H1 (cell line): ENCODE measurements around the gene IFITM2. TPM values are rescaled to one million over a fixed set of nuclear protein-coding genes. Genes with fewer than 3 reads are reported as not detected.

Experiments
- CTCF ChIA-PET: fragments of 300-600 bp; sonication (Branson Sonifier 250); formaldehyde crosslinking; loops from one replicate; lab custom pipeline; 2021; ENCODE audit not compliant: partially characterized antibody; lab: Charles Lee
- POLR2A ChIA-PET: fragments of 300-600 bp; sonication (Branson Sonifier 250); formaldehyde crosslinking; loops from one replicate; lab custom pipeline; 2021; ENCODE audit warnings: inconsistent platforms; ENCODE audit not compliant: partially characterized antibody; lab: Charles Lee
- DNase-seq, 2 experiments: peaks; one replicate each; pipeline versions ENCODE4 v3.0.0 to v3.0.0-alpha.2; 2010 to 2022; ENCODE audit warnings: low spot score in 2 of 2, low read depth in 1 of 2, mixed read lengths in 1 of 2
- FAIRE-seq: peaks from 2 replicates; lab custom pipeline; 2011; peaks lifted over from hg19 to GRCh38; lab: Jason Lieb, UNC
- H2AFZ ChIP-seq: 2 replicates; pipeline ENCODE4 v1.8.1; 2012; ENCODE audit warnings: low read length, inconsistent platforms
- H2AK5ac ChIP-seq: 2 replicates; pipeline ENCODE4 v1.6.1; 2013; ENCODE audit warnings: low read depth, low read length
- H2BK120ac ChIP-seq: replicated peaks from 2 replicates; pipeline ENCODE3; 2013; ENCODE audit warnings: low read depth, low read length, inconsistent platforms
- H2BK12ac ChIP-seq: 2 replicates; pipeline ENCODE4 v1.6.1; 2013; ENCODE audit warnings: low read depth, low read length
- H2BK15ac ChIP-seq: 2 replicates; pipeline ENCODE4 v1.6.1; 2013; ENCODE audit warnings: low read length
- H2BK20ac ChIP-seq: 2 replicates; pipeline ENCODE4 v1.6.1; 2013; ENCODE audit warnings: low read length
- H2BK5ac ChIP-seq: 2 replicates; pipeline ENCODE4 v1.6.1; 2013; ENCODE audit warnings: low read depth, low read length
- H3K14ac ChIP-seq: 2 replicates; pipeline ENCODE4 v1.6.1; 2013; ENCODE audit warnings: inconsistent platforms; ENCODE audit not compliant: insufficient read length
- H3K18ac ChIP-seq: 2 replicates; pipeline ENCODE4 v1.6.1; 2013; ENCODE audit warnings: low read length; ENCODE audit errors: extremely low read depth
- H3K23ac ChIP-seq: 2 replicates; pipeline ENCODE4 v1.6.1; 2013; ENCODE audit warnings: inconsistent platforms; ENCODE audit not compliant: insufficient read length
- H3K23me2 ChIP-seq: 2 replicates; pipeline ENCODE4 v1.6.1; 2013; ENCODE audit warnings: low read depth, low read length
- H3K27ac ChIP-seq: 2 replicates; pipeline ENCODE4 v1.6.1; 2011; ENCODE audit warnings: low read depth, low read length, inconsistent platforms
- H3K27me3 ChIP-seq, 4 experiments: replicated peaks in 1 of 4; 1 replicate in 1 of 4; 2 replicates in 3 of 4; pipeline versions ENCODE4 v1.6.1 to v1.8.1; 2011 to 2013; ENCODE audit warnings: low read length in 3 of 4, mild to moderate bottlenecking in 3 of 4, inconsistent platforms in 2 of 4, mixed read lengths in 2 of 4, moderate library complexity in 1 of 4; ENCODE audit not compliant: control insufficient read depth in 3 of 4, insufficient read depth in 3 of 4; ENCODE audit errors: extremely low read depth in 1 of 4
- H3K36me3 ChIP-seq, 4 experiments: 2 replicates each; pipeline versions ENCODE4 v1.6.1 to v1.8.1; 2011 to 2013; ENCODE audit warnings: mild to moderate bottlenecking in 4 of 4, low read length in 3 of 4, moderate library complexity in 2 of 4, control low read depth in 1 of 4, inconsistent platforms in 1 of 4; ENCODE audit not compliant: insufficient read depth in 4 of 4, control insufficient read depth in 2 of 4
- H3K4ac ChIP-seq: replicated peaks from 2 replicates; pipeline ENCODE3; 2013; ENCODE audit warnings: low read length, low read depth, mixed read lengths, inconsistent platforms; ENCODE audit not compliant: insufficient read length
- H3K4me1 ChIP-seq, 4 experiments: replicated peaks in 1 of 4; 1 replicate in 1 of 4; 2 replicates in 3 of 4; pipeline versions ENCODE4 v1.6.1 to v1.8.1; 2011 to 2013; ENCODE audit warnings: low read length in 3 of 4, inconsistent platforms in 2 of 4, mixed read lengths in 1 of 4; ENCODE audit not compliant: insufficient read depth in 4 of 4, control insufficient read depth in 3 of 4
- H3K4me2 ChIP-seq, 2 experiments: 2 replicates each; pipeline versions ENCODE4 v1.6.1 to v1.8.1; 2011 to 2013; ENCODE audit warnings: low read depth in 2 of 2, low read length in 2 of 2, control low read depth in 1 of 2, inconsistent platforms in 1 of 2, mild to moderate bottlenecking in 1 of 2; ENCODE audit not compliant: insufficient read depth in 1 of 2
- H3K4me3 ChIP-seq, 4 experiments: fragments of 200-600, 300-600 bp in 1 of 4; sonication (generic), shearing (Covaris generic), sonication (Bioruptor Twin) in 1 of 4; 2 replicates each; pipeline versions ENCODE4 v1.5.1 to v1.8.1; 2011 to 2016; ENCODE audit warnings: low read length in 4 of 4, low read depth in 3 of 4, control low read depth in 2 of 4, inconsistent platforms in 2 of 4, mild to moderate bottlenecking in 2 of 4, mixed read lengths in 1 of 4, moderate library complexity in 1 of 4; ENCODE audit not compliant: insufficient read depth in 2 of 4; ENCODE audit errors: extremely low read depth in 1 of 4
- H3K56ac ChIP-seq: replicated peaks from 2 replicates; pipeline ENCODE3; 2013; ENCODE audit warnings: low read depth, mild to moderate bottlenecking, mixed read lengths, low read length, inconsistent platforms; ENCODE audit not compliant: insufficient read length
- H3K79me1 ChIP-seq: 2 replicates; pipeline ENCODE4 v1.6.1; 2013; ENCODE audit warnings: low read depth, low read length, control low read depth
- H3K79me2 ChIP-seq, 2 experiments: 2 replicates each; pipeline versions ENCODE4 v1.6.1 to v1.8.1; 2012 to 2013; ENCODE audit warnings: low read length in 2 of 2, mild to moderate bottlenecking in 2 of 2, inconsistent platforms in 1 of 2; ENCODE audit not compliant: insufficient read depth in 2 of 2, control insufficient read depth in 1 of 2
- H3K9ac ChIP-seq, 4 experiments: replicated peaks in 1 of 4; 1 replicate in 1 of 4; 2 replicates in 3 of 4; pipeline versions ENCODE4 v1.6.1 to v1.8.1; 2011 to 2013; ENCODE audit warnings: low read depth in 3 of 4, low read length in 3 of 4, control low read depth in 2 of 4, mild to moderate bottlenecking in 2 of 4, moderate library complexity in 2 of 4, inconsistent platforms in 1 of 4; ENCODE audit errors: extremely low read depth in 1 of 4
- H3K9me3 ChIP-seq, 2 experiments: 2 replicates each; pipeline versions ENCODE4 v1.6.1 to v1.8.1; 2012 to 2013; ENCODE audit warnings: mild to moderate bottlenecking in 2 of 2, moderate library complexity in 2 of 2, control low read depth in 1 of 2, inconsistent platforms in 1 of 2, low read depth in 1 of 2, low read length in 1 of 2, mixed read lengths in 1 of 2; ENCODE audit not compliant: insufficient read depth in 2 of 2
- H4K20me1 ChIP-seq, 2 experiments: replicated peaks in 1 of 2; 2 replicates each; pipeline versions ENCODE3 to v1.8.1; 2011 to 2013; ENCODE audit warnings: inconsistent platforms in 2 of 2, low read length in 2 of 2, mild to moderate bottlenecking in 1 of 2; ENCODE audit not compliant: insufficient read depth in 2 of 2, control insufficient read depth in 1 of 2
- H4K5ac ChIP-seq: 2 replicates; pipeline ENCODE4 v1.6.1; 2013; ENCODE audit warnings: low read length, low read depth, mixed read lengths, inconsistent platforms; ENCODE audit not compliant: insufficient read length
- H4K8ac ChIP-seq: 2 replicates; pipeline ENCODE4 v1.8.0; 2013; ENCODE audit warnings: mild to moderate bottlenecking, moderate library complexity, low read length, inconsistent platforms; ENCODE audit not compliant: insufficient read depth; ENCODE audit errors: extremely low read depth
- H4K91ac ChIP-seq: replicated peaks from 2 replicates; pipeline ENCODE3; 2013; ENCODE audit warnings: low read length, mixed read lengths, inconsistent platforms; ENCODE audit not compliant: insufficient read length
- GTF2F1 ChIP-seq: IDR thresholded peaks from 2 replicates; pipeline ENCODE4 v1.6.1; 2012; ENCODE audit warnings: low read depth, low read length, improper control_type of control experiment, borderline replicate concordance
- NRF1 ChIP-seq: IDR thresholded peaks from 2 replicates; pipeline ENCODE4 v1.6.1; 2011; ENCODE audit warnings: mild to moderate bottlenecking, low read depth, low read length, improper control_type of control experiment
- WGBS, 2 experiments: shearing (Covaris generic) in 1 of 2; methylation state at CpG; one replicate each; pipeline versions ENCODE4 v1.1.6 to v1.1.7; 2013 to 2015; ENCODE audit warnings: low lambda C conversion rate in 2 of 2, mixed read lengths in 2 of 2, inconsistent platforms in 1 of 2, low coverage in 1 of 2, missing lambda C conversion rate in 1 of 2; ENCODE audit not compliant: insufficient replicate concordance in 2 of 2, insufficient coverage in 1 of 2, insufficient read length in 1 of 2; ENCODE audit errors: extremely low coverage in 1 of 2, missing lambda C conversion rate in 1 of 2; 5-methylcytosine and 5-hydroxymethylcytosine counted together
- polyA plus RNA-seq, 7 experiments: library from polyadenylated mRNA; depleted of rRNA in 3 of 7; stranded (reverse) in 5 of 7; unstranded in 2 of 7; fragments of >200 nt in 5 of 7; fragments of 200-250 nt in 2 of 7; gene quantifications; 1 replicate in 5 of 7; 2 replicates in 1 of 7; 4 replicates in 1 of 7; pipeline versions ENCODE4 v1.2.1 to v1.2.3, GENCODE V29; 2011 to 2013; ENCODE audit warnings: missing spikeins in 2 of 7, mixed read lengths in 2 of 7
- total RNA-seq: library from RNA; stranded (reverse); fragmentation: NEBNext Ultra II Directional; extraction: Animal tissue kit (Norgen Biotek cat#: 25700); gene quantifications from 2 replicates; pipeline ENCODE4 v1.2.1, GENCODE V29; 2021
- TF ChIP-seq, protein P1 (sequence below): IDR thresholded peaks from 2 replicates; pipeline ENCODE4 v1.6.1; 2011; ENCODE audit warnings: low read length, improper control_type of control experiment

The IFITM2 gene
- total and polyA plus RNA-seq, 2 of the 8 experiments (the other 6 are each of a cell fraction or from before 2014, with no cell fraction given): 399 to 764 TPM

DNA sequence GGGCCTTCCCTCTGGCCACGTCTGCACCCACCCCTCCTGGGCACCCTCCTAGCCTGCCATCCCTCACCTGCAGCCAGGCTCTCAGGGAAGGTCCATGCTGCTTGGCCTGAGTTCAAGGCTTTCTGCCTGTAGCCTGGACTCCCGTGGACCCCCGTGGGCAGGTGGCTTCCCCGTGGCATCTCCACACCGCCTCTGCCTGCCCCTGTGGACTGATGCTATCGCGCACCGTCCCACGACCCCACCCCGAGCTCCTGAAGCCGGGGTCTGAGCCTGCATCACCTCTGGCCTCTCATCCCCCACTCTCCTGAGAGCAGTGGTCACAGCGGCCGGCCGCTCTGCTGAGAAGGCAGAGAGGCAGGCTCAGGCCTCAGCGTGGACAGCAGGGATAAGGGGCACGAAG, 12.8 kb upstream of the IFITM2 start:
- H3K79me2 ChIP-seq: no peaks in the 10 kb centered on the region
- H3K79me1 ChIP-seq: 0 out of 2 replicates have a peak, but pooled peaks cover 2% of the 10 kb centered on the region
- FAIRE-seq: no peak
- H3K4ac ChIP-seq: no peak overlapping the region
- H4K8ac ChIP-seq: no peak overlapping the region
- peaks cover 0 to 34% (median 21%) of the 10 kb centered on the region in 4 experiments; a peak in 6 of 7 replicates for H3K4me1 ChIP-seq
- H3K56ac ChIP-seq: no peak overlapping the region
- H3K23ac ChIP-seq: no peak overlapping the region
- no peak overlapping the region for H4K5ac ChIP-seq
- DNase-seq: no peak
- no peak overlapping the region for H3K4me3 ChIP-seq
- POLR2A ChIA-PET: interaction anchor here (0.6 to 3.0 kb wide), 7 partner anchors 10 to 514 kb away, joined by 3 to 17 read pairs (median 3); no protein-coding TSS in a partner anchor
- no peak overlapping the region for H2BK15ac ChIP-seq
- H3K18ac ChIP-seq: no peak overlapping the region
- H3K23me2 ChIP-seq: no peaks in the 10 kb centered on the region
- no peak overlapping the region for H3K4me2 ChIP-seq
- H2BK120ac ChIP-seq: no peak overlapping the region
- H2BK20ac ChIP-seq: no peak overlapping the region
- TF ChIP-seq GTF2F1 (no peak), NRF1 (no peak)
- TF ChIP-seq, protein P1, sequence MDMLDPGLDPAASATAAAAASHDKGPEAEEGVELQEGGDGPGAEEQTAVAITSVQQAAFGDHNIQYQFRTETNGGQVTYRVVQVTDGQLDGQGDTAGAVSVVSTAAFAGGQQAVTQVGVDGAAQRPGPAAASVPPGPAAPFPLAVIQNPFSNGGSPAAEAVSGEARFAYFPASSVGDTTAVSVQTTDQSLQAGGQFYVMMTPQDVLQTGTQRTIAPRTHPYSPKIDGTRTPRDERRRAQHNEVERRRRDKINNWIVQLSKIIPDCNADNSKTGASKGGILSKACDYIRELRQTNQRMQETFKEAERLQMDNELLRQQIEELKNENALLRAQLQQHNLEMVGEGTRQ: no peak
- H4K20me1 ChIP-seq: no peaks in the 10 kb centered on the region
- H3K27ac ChIP-seq: no peak overlapping the region
- no peak overlapping the region for H3K14ac ChIP-seq
- no peak overlapping the region for H2AFZ ChIP-seq
- no peaks in the 10 kb centered on the region for H3K9me3 ChIP-seq
- H2BK5ac ChIP-seq: no peak overlapping the region
- H2AK5ac ChIP-seq: no peak overlapping the region
- no peak overlapping the region for H2BK12ac ChIP-seq
- no peaks in the 10 kb centered on the region for H3K27me3 ChIP-seq
- H4K91ac ChIP-seq: no peak overlapping the region
- WGBS, 2 experiments: 95% methylated on average over 16 of the region's 16 CpGs; no CpG with 5 or more reads in 1 of the 2 experiments
- CTCF ChIA-PET: interaction anchor here (0.9 to 3.4 kb wide), 7 partner anchors 10 to 67 kb away, joined by 3 to 29 read pairs (median 5); partner anchors contain the start of gene IFITM2
- peaks cover 3 to 30% (median 15%) of the 10 kb centered on the region in 4 experiments; a peak in 6 of 8 replicates for H3K36me3 ChIP-seq
- H3K9ac ChIP-seq: no peak overlapping the region
